Femur (tissue), 1 donor: ENCODE data around the gene SLC20A1.

ENCODE experiments used
- DNase-seq: peaks from one replicate; pipeline ENCODE4 v3.0.0-alpha.2; 2017

Gene SLC20A1

GRCh38 chr2:112712465-112712864, 66.7 kb downstream of the SLC20A1 start:
- no peak for DNase-seq

- no peak for DNase-seq
Measured at GRCh38 chr2:112712903-112713584, 67.3 kb downstream of the SLC20A1 start.
